HG02885 (cell line): ENCODE results near the gene MAP1LC3B2.

Experiments
- ATAC-seq: cut with Tn5 transposase; IDR thresholded peaks from one replicate; pipeline ENCODE4 v1.9.1; 2021; ENCODE audit warnings: mild to moderate bottlenecking; ENCODE audit not compliant: unreplicated experiment, poor library complexity

Gene MAP1LC3B2

GRCh38 chr12:116559162-116559935, at the start of gene MAP1LC3B2:
TSS of gene MAP1LC3B2 (plus strand) at chr12:116559381. CDS start at chr12:116575943, 16,562 bp downstream.
- ATAC-seq: peak; percentile 76

- ATAC-seq: no peak
These were observed 45.2 kb upstream of the MAP1LC3B2 start for GRCh38 chr12:116513944-116514343.

- no peak for ATAC-seq
These were observed 43.5 kb upstream of the MAP1LC3B2 start for GRCh38 chr12:116515684-116516083.

GRCh38 chr12:116516657-116517056, 42.5 kb upstream of the MAP1LC3B2 start:
- no peak for ATAC-seq

- ATAC-seq: no peak
These were observed 41.6 kb upstream of the MAP1LC3B2 start for GRCh38 chr12:116517431-116518045.

GRCh38 chr12:116520225-116520760, 38.9 kb upstream of the MAP1LC3B2 start:
- ATAC-seq: no peak

GRCh38 chr12:116520801-116521471, 38.2 kb upstream of the MAP1LC3B2 start:
- ATAC-seq: no peak

GRCh38 chr12:116524311-116524710, 34.9 kb upstream of the MAP1LC3B2 start:
- no peak for ATAC-seq

GRCh38 chr12:116524964-116525379, 34.2 kb upstream of the MAP1LC3B2 start:
- no peak for ATAC-seq

- no peak for ATAC-seq
These were observed 33.7 kb upstream of the MAP1LC3B2 start for GRCh38 chr12:116525418-116526001.

GRCh38 chr12:116528065-116528464, 31.1 kb upstream of the MAP1LC3B2 start:
- no peak for ATAC-seq

- ATAC-seq: no peak
These were observed 30.7 kb upstream of the MAP1LC3B2 start for GRCh38 chr12:116528498-116528897.

GRCh38 chr12:116529048-116529447, 30.1 kb upstream of the MAP1LC3B2 start:
- no peak for ATAC-seq

GRCh38 chr12:116529686-116530085, 29.5 kb upstream of the MAP1LC3B2 start:
- ATAC-seq: no peak

GRCh38 chr12:116532428-116532827, 26.8 kb upstream of the MAP1LC3B2 start:
- no peak for ATAC-seq

GRCh38 chr12:116532986-116533342, 26.2 kb upstream of the MAP1LC3B2 start:
- peak; percentile 8 for ATAC-seq

GRCh38 chr12:116533343-116534251, 25.6 kb upstream of the MAP1LC3B2 start:
- ATAC-seq: peak; percentile 65

- ATAC-seq: no peak
These were observed 24.7 kb upstream of the MAP1LC3B2 start for GRCh38 chr12:116534311-116535121.

- no peak for ATAC-seq
These were observed 23.9 kb upstream of the MAP1LC3B2 start for GRCh38 chr12:116535241-116535640.
